Mucosa of descending colon (tissue), 3 donors: Measurements from ENCODE around the gene RAD51B. TPM values are rescaled to one million over a fixed set of nuclear protein-coding genes. Genes with fewer than 3 reads are reported as not detected.

Experiments
- ATAC-seq: fragments of 200-7000 bp; cut with Tn5 transposase; one replicate; pipeline ENCODE4 v1.9.1; 2020; ENCODE audit warnings: mild to moderate bottlenecking, moderate library complexity
- DNase-seq, 3 donors: peaks; one replicate each; pipeline ENCODE4 v3.0.0-alpha.2; 2020
- H3K36me3 ChIP-seq: fragments of 200-600 bp; one replicate; pipeline ENCODE4 v1.8.0; 2021; ENCODE audit warnings: low read depth, mild to moderate bottlenecking
- H3K4me1 ChIP-seq: fragments of 200-600 bp; one replicate; pipeline ENCODE4 v1.8.0; 2021; ENCODE audit warnings: low read depth, mild to moderate bottlenecking
- H3K4me3 ChIP-seq: fragments of 200-600 bp; one replicate; pipeline ENCODE4 v1.8.0; 2021; ENCODE audit warnings: mild to moderate bottlenecking
- H3K9me3 ChIP-seq: fragments of 200-600 bp; one replicate; pipeline ENCODE4 v1.8.0; 2021; ENCODE audit warnings: mild to moderate bottlenecking
- CTCF ChIP-seq: fragments of 200-600 bp; IDR thresholded peaks from one replicate; pipeline ENCODE4 v1.8.0; 2022; ENCODE audit warnings: antibody characterized with exemption, mild to moderate bottlenecking
- intact Hi-C, 2 donors: fragments of 100-400 bp; cut with DNase I in 1 of 2; cut with micrococcal nuclease in 1 of 2; formaldehyde crosslinking; loops; one replicate each; pipeline versions ENCODE4 v1.11.0 to v1.11.1; 2022; cut with DNase I, micrococcal nuclease
- total RNA-seq, 3 donors: library from RNA; stranded (reverse); fragmentation: NEBNext Ultra II Directional in 2 of 3; extraction: Animal tissue kit (Norgen Biotek cat#: 25700) in 2 of 3; gene quantifications; one replicate each; pipeline versions ENCODE4 v1.2.1 to v1.2.4, GENCODE V29; 2021 to 2023
- donor health status: DM: no; HTN: no; CAD: no; lungs with moderate emphysema.
- donor health status: DM: no; HTN: no; CAD: no.
- donor health status: DM: no; HTN: yes; CAD: no.

RAD51B gene
- total RNA-seq, 3 donors from 2014 or later, result 15.8 to 23.3 (median 20.9) TPM

- ATAC-seq, result no peak
- peaks cover 6% of the 10 kb centered on the region for H3K4me1 ChIP-seq
- intact Hi-C loops, result no loop called here
- no peak for TF ChIP-seq CTCF
- H3K9me3 ChIP-seq, result no peaks in the 10 kb centered on the region
- H3K36me3 ChIP-seq, result no peaks in the 10 kb centered on the region
- DNase-seq, result no peak
- no peak overlapping the region for H3K4me3 ChIP-seq
These were observed 882.6 kb downstream of the RAD51B start for GRCh38 chr14:68702135-68702534.

- TF ChIP-seq CTCF, result no peak
- Histone ChIP-seq H3K4me3 (no peak overlapping the region), H3K9me3 (no peaks in the 10 kb centered on the region), H3K36me3 (no peaks in the 10 kb centered on the region), H3K4me1 (peaks cover 6% of the 10 kb centered on the region)
- no peak for ATAC-seq
- intact Hi-C loops, result no loop called here
- DNase-seq, result no peak
These were observed 883.0 kb downstream of the RAD51B start for GRCh38 chr14:68702578-68702977.

- intact Hi-C loops, result no loop called here
- Histone ChIP-seq H3K9me3 (no peaks in the 10 kb centered on the region), H3K4me1 (peaks cover 6% of the 10 kb centered on the region), H3K4me3 (no peak overlapping the region), H3K36me3 (no peaks in the 10 kb centered on the region)
- DNase-seq (no peak), ATAC-seq (peak; percentile 16)
- TF ChIP-seq CTCF, result no peak
These were observed 883.5 kb downstream of the RAD51B start for GRCh38 chr14:68703093-68703492.

GRCh38 chr14:68704736-68705720 lies 885.4 kb downstream of the RAD51B start:
- intact Hi-C loops, result no loop called here
- DNase-seq, result no peak
- Histone ChIP-seq H3K4me1 (peaks cover 6% of the 10 kb centered on the region), H3K36me3 (no peaks in the 10 kb centered on the region), H3K4me3 (no peak overlapping the region), H3K9me3 (no peaks in the 10 kb centered on the region)
- TF ChIP-seq CTCF, result no peak
- ATAC-seq, result no peak

- ATAC-seq (peak; percentile 98), DNase-seq (peak; percentile 87 to 88 (median 88))
- intact Hi-C loops, result no loop called here
- H3K36me3 ChIP-seq, result no peaks in the 10 kb centered on the region
- TF ChIP-seq CTCF, result no peak
- peaks cover 6% of the 10 kb centered on the region for H3K4me1 ChIP-seq
- no peak overlapping the region for H3K4me3 ChIP-seq
- no peaks in the 10 kb centered on the region for H3K9me3 ChIP-seq
These were observed 886.2 kb downstream of the RAD51B start for GRCh38 chr14:68705741-68706283.
